ENCODE measurements around the gene SYDE1.

DNA sequence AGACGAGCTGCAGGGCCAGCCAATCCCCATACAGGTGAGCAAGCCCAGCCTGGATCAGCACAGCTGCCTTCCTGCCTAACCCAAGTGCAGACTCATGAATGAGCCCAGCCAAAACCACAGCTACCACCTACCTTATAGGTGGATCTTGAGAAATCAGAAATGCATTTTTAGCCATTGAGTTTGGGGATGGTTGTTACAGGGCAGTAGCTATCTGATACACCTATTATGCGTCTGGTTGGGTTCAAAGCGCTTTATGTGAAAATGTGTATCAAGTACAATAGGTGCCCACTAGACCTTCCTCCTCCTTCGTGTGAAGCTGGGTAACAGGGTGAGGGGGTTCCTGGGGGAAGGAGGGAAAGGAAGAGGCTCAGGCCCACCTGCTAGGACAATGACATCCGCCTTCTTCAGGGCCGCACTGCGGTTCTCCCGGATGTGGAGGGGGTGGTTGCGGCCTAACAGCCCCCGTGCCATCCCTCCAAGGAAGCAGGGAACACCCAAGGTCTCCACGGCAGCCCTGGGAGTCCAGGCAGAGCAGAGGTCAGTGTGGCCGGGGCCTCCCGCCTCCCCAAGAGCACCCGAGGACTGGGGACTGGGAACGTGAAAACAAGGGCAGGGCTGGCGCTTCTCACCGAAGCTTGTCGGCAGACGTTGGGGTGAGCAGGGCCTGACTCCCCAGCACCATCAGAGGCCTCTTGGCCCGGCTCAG lies 11.7 kb downstream of the SYDE1 start:
- TF ChIP-seq, protein P1, sequence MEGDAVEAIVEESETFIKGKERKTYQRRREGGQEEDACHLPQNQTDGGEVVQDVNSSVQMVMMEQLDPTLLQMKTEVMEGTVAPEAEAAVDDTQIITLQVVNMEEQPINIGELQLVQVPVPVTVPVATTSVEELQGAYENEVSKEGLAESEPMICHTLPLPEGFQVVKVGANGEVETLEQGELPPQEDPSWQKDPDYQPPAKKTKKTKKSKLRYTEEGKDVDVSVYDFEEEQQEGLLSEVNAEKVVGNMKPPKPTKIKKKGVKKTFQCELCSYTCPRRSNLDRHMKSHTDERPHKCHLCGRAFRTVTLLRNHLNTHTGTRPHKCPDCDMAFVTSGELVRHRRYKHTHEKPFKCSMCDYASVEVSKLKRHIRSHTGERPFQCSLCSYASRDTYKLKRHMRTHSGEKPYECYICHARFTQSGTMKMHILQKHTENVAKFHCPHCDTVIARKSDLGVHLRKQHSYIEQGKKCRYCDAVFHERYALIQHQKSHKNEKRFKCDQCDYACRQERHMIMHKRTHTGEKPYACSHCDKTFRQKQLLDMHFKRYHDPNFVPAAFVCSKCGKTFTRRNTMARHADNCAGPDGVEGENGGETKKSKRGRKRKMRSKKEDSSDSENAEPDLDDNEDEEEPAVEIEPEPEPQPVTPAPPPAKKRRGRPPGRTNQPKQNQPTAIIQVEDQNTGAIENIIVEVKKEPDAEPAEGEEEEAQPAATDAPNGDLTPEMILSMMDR (IDR thresholded peaks at IDR 0.05), result no peak
- no peak for TF ChIP-seq ZFX (IDR thresholded peaks at IDR 0.05; ENCODE audit: borderline replicate concordance)

Measured in 22Rv1 (cell line).